T-cell (primary cell): ENCODE measurements around the gene ABT1. TPM values are rescaled to one million over a fixed set of nuclear protein-coding genes. Genes with fewer than 3 reads are reported as not detected.
A peak's percentile ranks its signal among the peaks of the same experiment; 100 is the strongest.

ENCODE experiments used
- ATAC-seq, 4 experiments: fragments of 200-7000 bp in 3 of 4; fragments of 150-1000 bp in 1 of 4; cut with Tn5 transposase; replicated peaks in 1 of 4; 1 replicate in 3 of 4; 2 replicates in 1 of 4; pipeline ENCODE4 v1.10.0; 2021; ENCODE audit warnings: moderate library complexity in 3 of 4, mild to moderate bottlenecking in 2 of 4, moderate number of reproducible peaks in 1 of 4
- CTCF ChIA-PET, 2 donors: fragments of 300-600 bp; sonication (Branson Sonifier 250); formaldehyde crosslinking; loops; one replicate each; lab custom pipeline; 2022; ENCODE audit warnings: antibody characterized with exemption in 2 of 2; lab: Charles Lee
- POLR2A ChIA-PET, 2 donors: fragments of 300-600 bp; sonication (Branson Sonifier 250); formaldehyde crosslinking; loops; one replicate each; lab custom pipeline; 2022; ENCODE audit warnings: antibody characterized with exemption in 2 of 2; lab: Charles Lee
- DNase-seq, 35 experiments: peaks; one replicate each; pipeline versions ENCODE4 v3.0.0 to v3.0.0-alpha.2; 2013 to 2023
- H3K27ac ChIP-seq: one replicate; pipeline ENCODE4 v1.5.1; 2013; ENCODE audit warnings: low read length
- H3K27me3 ChIP-seq, 2 experiments: replicated peaks in 1 of 2; 1 replicate in 1 of 2; 2 replicates in 1 of 2; pipeline versions ENCODE4 v1.6.1 to v1.7.0; 2013; ENCODE audit warnings: low read length in 1 of 2, mixed read lengths in 1 of 2; ENCODE audit not compliant: control insufficient read depth in 2 of 2, insufficient read depth in 2 of 2; ENCODE audit errors: extremely low read depth in 1 of 2
- H3K36me3 ChIP-seq, 2 donors: 1 replicate in 1 of 2; 2 replicates in 1 of 2; pipeline versions ENCODE4 v1.6.1 to v1.7.0; 2013; ENCODE audit warnings: low read length in 1 of 2; ENCODE audit not compliant: control insufficient read depth in 2 of 2, insufficient read depth in 1 of 2; ENCODE audit errors: extremely low read depth in 1 of 2
- H3K4me1 ChIP-seq, 2 experiments: 1 replicate in 1 of 2; 2 replicates in 1 of 2; pipeline versions ENCODE4 v1.6.1 to v1.7.0; 2013; ENCODE audit warnings: low read length in 2 of 2, mixed read lengths in 1 of 2; ENCODE audit not compliant: insufficient read depth in 2 of 2, control insufficient read depth in 1 of 2; ENCODE audit errors: extremely low read depth in 1 of 2
- H3K4me3 ChIP-seq, 2 donors: 1 replicate in 1 of 2; 2 replicates in 1 of 2; pipeline versions ENCODE4 v1.5.1 to v1.7.0; 2013; ENCODE audit warnings: mild to moderate bottlenecking in 2 of 2, low read length in 1 of 2, moderate library complexity in 1 of 2; ENCODE audit not compliant: control insufficient read depth in 1 of 2; ENCODE audit errors: extremely low read depth in 1 of 2
- H3K9me3 ChIP-seq: 2 replicates; pipeline ENCODE4 v1.7.0; 2013
- H3K27ac Mint-ChIP-seq, 2 donors: one replicate each; pipeline ENCODE4 v1.8.0; 2020 to 2021; ENCODE audit warnings: mild to moderate bottlenecking in 2 of 2, mixed read lengths in 2 of 2
- H3K27me3 Mint-ChIP-seq, 2 donors: one replicate each; pipeline ENCODE4 v1.8.0; 2021 to 2022; ENCODE audit warnings: mixed read lengths in 2 of 2
- H3K36me3 Mint-ChIP-seq: one replicate; pipeline ENCODE4 v1.8.0; 2021; ENCODE audit warnings: mixed read lengths
- H3K4me1 Mint-ChIP-seq, 3 donors: one replicate each; pipeline ENCODE4 v1.8.0; 2020 to 2022; ENCODE audit warnings: mixed read lengths in 3 of 3, mild to moderate bottlenecking in 1 of 3
- H3K4me3 Mint-ChIP-seq, 3 donors: one replicate each; pipeline ENCODE4 v1.8.0; 2020 to 2022; ENCODE audit warnings: mild to moderate bottlenecking in 3 of 3, mixed read lengths in 3 of 3, moderate library complexity in 3 of 3
- H3K9me3 Mint-ChIP-seq, 3 donors: one replicate each; pipeline ENCODE4 v1.8.0; 2020 to 2022; ENCODE audit warnings: mixed read lengths in 3 of 3
- WGBS: methylation state at CpG from one replicate; pipeline ENCODE4 v1.1.5; 2013; ENCODE audit warnings: missing lambda C conversion rate; ENCODE audit not compliant: insufficient coverage; 5-methylcytosine and 5-hydroxymethylcytosine counted together
- total RNA-seq, 35 experiments: library from RNA in 6 of 35; stranded (reverse) in 6 of 35; fragments of 120-200 nt in 1 of 35; gene quantifications; one replicate each; pipeline versions ENCODE4 v1.2.1 to v1.2.4 and lab custom pipeline; 2013 to 2026

The ABT1 gene
- total RNA-seq, 5 donors from 2014 or later (not counting 1 experiment from before 2014, with no cell fraction given): 27.6 to 36.4 (median 35.6) TPM

DNA sequence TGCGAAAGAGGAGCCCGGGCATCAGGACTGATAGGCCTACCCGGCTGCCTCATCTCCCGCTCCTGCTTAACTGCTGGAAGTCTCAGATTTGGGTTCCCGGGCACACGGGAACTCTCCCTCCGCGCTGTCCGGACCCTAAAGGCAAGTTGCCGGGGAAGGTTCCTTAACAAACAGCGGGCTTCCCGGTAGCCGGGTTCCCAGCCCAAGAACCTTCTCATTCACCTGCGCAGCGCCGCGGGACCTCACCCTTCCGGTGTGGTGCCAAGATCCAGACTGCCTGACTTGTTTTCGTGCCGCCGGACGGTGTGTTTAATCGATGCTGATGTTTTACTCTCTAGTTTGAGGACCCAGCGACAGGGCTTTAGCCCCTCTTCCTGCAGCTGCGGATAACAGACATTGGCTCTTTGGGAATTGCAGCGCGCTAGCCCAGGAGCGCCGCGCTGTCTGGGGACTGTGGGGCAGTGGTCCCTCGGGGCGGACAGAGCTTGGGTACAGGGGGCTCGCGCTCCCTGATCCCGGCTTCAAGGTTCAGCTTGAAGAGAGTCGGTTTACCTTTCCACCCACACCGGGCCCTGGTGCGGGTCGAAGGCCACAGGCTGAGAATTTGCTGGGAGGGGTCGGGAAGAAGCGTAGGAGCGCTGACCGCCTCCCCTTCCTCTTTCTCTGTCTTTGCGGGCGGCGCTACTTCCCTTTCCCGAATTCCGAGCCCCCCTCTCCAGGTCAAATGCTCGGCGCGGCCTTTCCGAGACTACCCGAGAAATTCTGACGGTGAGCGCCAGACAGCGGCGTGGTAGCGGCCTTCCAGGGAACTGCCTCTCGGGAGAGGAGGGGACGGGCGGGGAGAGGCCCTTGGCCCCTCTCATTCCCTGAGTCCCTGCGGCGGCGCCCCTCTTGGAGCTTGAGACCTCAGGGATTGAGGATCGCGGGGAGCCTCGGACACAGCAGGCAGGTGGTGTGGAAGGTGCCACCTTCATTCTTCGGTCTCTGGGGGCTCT lies 17.2 kb downstream of the ABT1 start:
- Mint-ChIP-seq H3K4me1 (peaks cover 7 to 19% (median 13%) of the 10 kb centered on the region in 3 donors), H3K36me3 (no peaks in the 10 kb centered on the region), H3K9me3 (no peaks in the 10 kb centered on the region), H3K4me3 (peak overlapping the region; percentile 68 to 85 (median 77)), H3K27me3 (peaks cover 27 to 33% of the 10 kb centered on the region in 2 donors), H3K27ac (peak overlapping the region in 1 of 2 donors; percentile 34)
- H3K4me1 ChIP-seq: peaks cover 2 to 17% of the 10 kb centered on the region in 2 experiments
- WGBS: 9% methylated on average over 52 of the region's 68 CpGs
- peaks cover 2% of the 10 kb centered on the region for H3K9me3 ChIP-seq
- DNase-seq (peak in 14 of 35 experiments; percentile 10 to 49 (median 29)), ATAC-seq (peak; percentile 57 to 82 (median 74))
- H3K36me3 ChIP-seq: no peaks in the 10 kb centered on the region
- ChIA-PET CTCF (no interaction called here), POLR2A (no interaction called here)
- H3K27me3 ChIP-seq: peaks cover 15 to 35% of the 10 kb centered on the region in 2 experiments
- no peak overlapping the region for H3K27ac ChIP-seq
- peak overlapping the region; percentile 38 to 74 for H3K4me3 ChIP-seq

DNA sequence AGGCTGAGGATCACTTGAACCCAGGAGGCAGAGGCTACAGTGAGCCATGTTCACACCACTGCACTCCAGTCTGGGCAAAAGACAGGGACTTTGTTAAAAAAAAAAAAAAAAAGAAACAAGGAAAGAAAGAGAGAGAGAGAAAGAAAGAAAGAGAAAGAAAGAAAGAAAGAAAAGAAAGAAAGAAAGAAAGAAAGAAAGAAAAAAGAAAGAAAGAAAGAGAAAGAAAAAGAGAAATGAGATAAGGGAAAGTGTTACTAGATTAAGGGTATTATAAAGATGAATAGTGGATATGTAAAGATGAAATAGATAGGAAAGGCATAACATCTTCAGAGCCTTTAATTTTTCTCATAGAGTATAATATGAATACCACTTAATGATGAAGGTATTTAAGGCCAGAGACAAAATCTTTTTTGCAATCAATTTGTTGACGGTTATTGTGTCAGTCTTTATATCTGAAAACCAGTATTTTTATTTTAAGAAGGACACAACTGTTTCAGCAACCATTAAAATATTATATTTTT lies 26.6 kb downstream of the ABT1 start:
- no peak overlapping the region for H3K4me3 ChIP-seq
- POLR2A ChIA-PET: interaction anchor here in 1 of 2 donors (0.6 kb wide), 2 partner anchors 42 to 115 kb away, joined by 3 to 5 read pairs; no protein-coding TSS in a partner anchor
- no peak for DNase-seq

DNA sequence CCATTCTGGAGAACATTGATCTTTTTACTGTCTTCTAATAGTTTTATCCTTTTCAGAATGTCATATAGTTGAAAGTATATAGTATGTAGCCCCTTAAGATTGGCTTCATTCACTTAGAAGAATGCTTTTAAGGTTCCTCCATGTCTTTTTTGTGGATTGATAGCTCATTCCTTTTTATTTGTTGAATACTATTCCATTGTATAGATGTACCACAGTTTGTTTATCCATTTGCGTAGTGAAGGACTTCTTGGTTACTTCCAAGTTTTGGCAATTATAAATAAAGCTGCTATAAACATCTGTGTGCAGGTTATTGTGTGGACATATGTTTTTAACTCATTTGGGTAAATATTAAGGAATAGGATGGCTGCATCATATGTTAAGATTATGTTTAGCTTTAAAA lies 27.8 kb downstream of the ABT1 start:
- peaks cover 3% of the 10 kb centered on the region for H3K36me3 Mint-ChIP-seq
- Histone ChIP-seq H3K4me1 (no peaks in the 10 kb centered on the region), H3K9me3 (peaks cover 3% of the 10 kb centered on the region), H3K4me3 (no peak overlapping the region), H3K36me3 (no peaks in the 10 kb centered on the region), H3K27ac (no peak overlapping the region), H3K27me3 (peaks cover 2 to 3% of the 10 kb centered on the region in 2 experiments)
- DNase-seq (no peak), ATAC-seq (no peak)
- no peaks in the 10 kb centered on the region for H3K4me1 Mint-ChIP-seq
- no CpG with 5 or more reads among the region's 1 CpG for WGBS
- CTCF ChIA-PET: interaction anchor here in 1 of 2 donors (0.5 kb wide), 1 partner anchor 18 kb away, joined by 3 read pairs; no protein-coding TSS in a partner anchor
- no peak overlapping the region for H3K4me3 Mint-ChIP-seq
- POLR2A ChIA-PET: no interaction called here
- no peak overlapping the region for H3K27ac Mint-ChIP-seq
- peaks cover 0 to 8% (median 3%) of the 10 kb centered on the region in 3 donors for H3K9me3 Mint-ChIP-seq
- peaks cover 3 to 28% of the 10 kb centered on the region in 2 donors for H3K27me3 Mint-ChIP-seq

More for the DNA sequence above, 26.6 kb downstream of the ABT1 start:
- H3K36me3 Mint-ChIP-seq: peaks cover 3% of the 10 kb centered on the region
- no peak for ATAC-seq
- no peak overlapping the region for H3K4me3 Mint-ChIP-seq
- CTCF ChIA-PET: no interaction called here
- no peaks in the 10 kb centered on the region for H3K4me1 ChIP-seq
- WGBS: no CpG with 5 or more reads among the region's 1 CpG
- H3K9me3 Mint-ChIP-seq: peaks cover 0 to 8% (median 3%) of the 10 kb centered on the region in 3 donors
- peaks cover 3% of the 10 kb centered on the region for H3K9me3 ChIP-seq
- H3K4me1 Mint-ChIP-seq: no peaks in the 10 kb centered on the region
- H3K36me3 ChIP-seq: no peaks in the 10 kb centered on the region
- H3K27ac ChIP-seq: no peak overlapping the region
- H3K27ac Mint-ChIP-seq: no peak overlapping the region
- peaks cover under 1 to 22% of the 10 kb centered on the region in 2 donors for H3K27me3 Mint-ChIP-seq
- peaks cover 2 to 3% of the 10 kb centered on the region in 2 experiments for H3K27me3 ChIP-seq

DNA sequence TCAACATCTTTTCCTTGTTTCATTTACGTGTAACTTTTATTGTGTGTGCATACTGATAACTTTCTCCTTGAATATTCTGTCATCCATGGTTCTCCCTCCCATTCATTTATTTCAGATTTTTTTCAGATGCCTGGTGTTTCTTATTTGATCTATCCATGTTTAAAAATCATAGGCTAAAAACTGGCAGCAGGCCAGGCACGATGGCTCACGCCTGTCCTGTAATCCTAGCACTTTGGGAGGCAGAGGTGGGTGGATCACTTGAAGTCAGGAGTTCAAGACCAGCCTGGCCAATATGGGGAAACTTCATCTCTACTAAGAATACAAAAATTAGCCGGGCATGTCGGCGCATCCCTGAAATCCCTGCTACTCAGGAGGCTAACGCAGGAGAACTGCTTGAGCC lies 31.1 kb downstream of the ABT1 start:
- H3K36me3 Mint-ChIP-seq: peaks cover 7% of the 10 kb centered on the region
- Histone ChIP-seq H3K4me1 (no peaks in the 10 kb centered on the region), H3K27ac (no peak overlapping the region), H3K9me3 (peaks cover 3% of the 10 kb centered on the region), H3K27me3 (peaks cover 0 to 3% of the 10 kb centered on the region in 2 experiments), H3K36me3 (no peaks in the 10 kb centered on the region), H3K4me3 (no peak overlapping the region)
- no peak for ATAC-seq
- no peaks in the 10 kb centered on the region for H3K4me1 Mint-ChIP-seq
- H3K27ac Mint-ChIP-seq: no peak overlapping the region
- H3K27me3 Mint-ChIP-seq: peaks cover 3 to 20% of the 10 kb centered on the region in 2 donors
- H3K9me3 Mint-ChIP-seq: peaks cover 0 to 8% (median 3%) of the 10 kb centered on the region in 3 donors
- POLR2A ChIA-PET: no interaction called here
- H3K4me3 Mint-ChIP-seq: no peak overlapping the region
- WGBS: 91% methylated on average over 4 of the region's 7 CpGs
- DNase-seq: no peak
- CTCF ChIA-PET: no interaction called here

DNA sequence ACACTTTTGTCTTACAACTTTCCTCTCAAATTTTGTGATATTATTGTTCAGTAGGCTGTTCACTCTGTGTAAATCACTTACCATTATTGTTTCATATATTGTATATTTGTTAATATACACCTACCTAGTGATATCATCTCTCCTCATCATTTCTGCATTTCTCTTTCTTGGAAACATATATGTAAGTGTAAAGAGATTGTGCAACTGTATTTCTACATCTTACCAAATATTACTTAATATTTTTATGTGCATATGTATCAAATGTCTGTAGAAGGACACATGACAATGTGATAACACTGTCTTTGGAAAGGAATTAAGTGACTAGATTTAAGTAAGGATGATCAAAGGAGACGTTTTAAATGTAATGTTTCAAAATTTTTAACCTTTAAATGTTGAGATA lies 32.6 kb downstream of the ABT1 start:
- H3K27ac Mint-ChIP-seq: no peak overlapping the region
- no peak overlapping the region for H3K4me3 Mint-ChIP-seq
- peaks cover 14% of the 10 kb centered on the region for H3K36me3 Mint-ChIP-seq
- POLR2A ChIA-PET: no interaction called here
- Histone ChIP-seq H3K36me3 (no peaks in the 10 kb centered on the region), H3K4me1 (no peaks in the 10 kb centered on the region), H3K27me3 (no peaks in the 10 kb centered on the region), H3K4me3 (no peak overlapping the region), H3K9me3 (peaks cover 2% of the 10 kb centered on the region), H3K27ac (no peak overlapping the region)
- H3K4me1 Mint-ChIP-seq: no peaks in the 10 kb centered on the region
- H3K9me3 Mint-ChIP-seq: peaks cover 0 to 7% (median 3%) of the 10 kb centered on the region in 3 donors
- H3K27me3 Mint-ChIP-seq: peaks cover 3 to 16% of the 10 kb centered on the region in 2 donors
- CTCF ChIA-PET: no interaction called here
- ATAC-seq (no peak), DNase-seq (no peak)
- no CpG with 5 or more reads among the region's 1 CpG for WGBS

DNA sequence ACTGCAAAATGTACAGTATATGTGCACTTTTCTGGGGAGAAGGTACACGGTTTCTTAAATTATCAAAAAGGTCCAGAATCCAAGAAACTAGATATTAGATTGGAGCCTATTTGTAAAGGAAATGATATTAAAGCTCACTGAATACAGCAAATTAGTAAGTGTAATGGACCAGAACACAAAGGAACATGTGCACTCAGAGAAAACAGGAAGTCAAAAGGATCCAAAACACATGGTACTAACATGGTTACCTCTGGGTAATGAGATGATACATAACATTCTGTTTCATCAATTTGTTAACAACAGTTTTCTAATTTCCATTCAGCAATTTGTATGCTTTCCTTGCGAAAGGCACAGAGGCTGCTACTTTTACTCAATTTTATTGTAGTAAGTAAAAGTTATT lies 44.1 kb downstream of the ABT1 start:
- Histone ChIP-seq H3K36me3 (peaks cover 4 to 43% of the 10 kb centered on the region in 2 donors), H3K4me1 (no peaks in the 10 kb centered on the region), H3K27ac (no peak overlapping the region), H3K9me3 (peaks cover 11% of the 10 kb centered on the region), H3K4me3 (no peak overlapping the region), H3K27me3 (no peaks in the 10 kb centered on the region)
- Mint-ChIP-seq H3K9me3 (peaks cover 23 to 41% (median 29%) of the 10 kb centered on the region in 3 donors), H3K4me3 (no peak overlapping the region), H3K4me1 (peaks cover 0 to 4% (median 0%) of the 10 kb centered on the region in 3 donors), H3K36me3 (peaks cover 66% of the 10 kb centered on the region), H3K27ac (no peak overlapping the region), H3K27me3 (no peaks in the 10 kb centered on the region)
- ATAC-seq (no peak), DNase-seq (no peak)
- POLR2A ChIA-PET: no interaction called here
- no CpG with 5 or more reads among the region's 2 CpGs for WGBS
- CTCF ChIA-PET: no interaction called here
